ENCODE data around the gene GZMH. TPM values are rescaled to one million over a fixed set of nuclear protein-coding genes. Genes with fewer than 3 reads are reported as not detected.

Gene GZMH
- total RNA-seq, 1 donor from 2014 or later = not detected

- H3K4me1 ChIP-seq = no peaks in the 10 kb centered on the region
- H3K27ac ChIP-seq = no peak overlapping the region
- H3K4me3 ChIP-seq = no peak overlapping the region
- no peak for DNase-seq (ENCODE audit: extremely low spot score in 2 of 2)
- H3K9me3 ChIP-seq = no peaks in the 10 kb centered on the region
- H3K27me3 ChIP-seq = no peaks in the 10 kb centered on the region
- intact Hi-C loops (cut with DNase I) = no loop called here
- no peaks in the 10 kb centered on the region for H3K36me3 ChIP-seq
- no peak for TF ChIP-seq CTCF (IDR thresholded peaks at IDR 0.05)
- no peak for TF ChIP-seq POLR2A (IDR thresholded peaks at IDR 0.05)
- TF ChIP-seq POLR2AphosphoS5 (IDR thresholded peaks at IDR 0.05; ENCODE audit: insufficient read depth in 1 of 2, low read depth in 1 of 2) = no peak
These were observed 1.6 kb downstream of the GZMH start for GRCh38 chr14:24607635-24608514.

GRCh38 chr14:24607081-24607480 lies 2.4 kb downstream of the GZMH start:
- no peak overlapping the region for H3K4me3 ChIP-seq
- intact Hi-C loops (cut with DNase I) = no loop called here
- DNase-seq (ENCODE audit: extremely low spot score in 2 of 2) = no peak
- no peaks in the 10 kb centered on the region for H3K27me3 ChIP-seq
- H3K4me1 ChIP-seq = no peaks in the 10 kb centered on the region
- no peaks in the 10 kb centered on the region for H3K9me3 ChIP-seq
- H3K36me3 ChIP-seq = no peaks in the 10 kb centered on the region
- H3K27ac ChIP-seq = no peak overlapping the region
- TF ChIP-seq CTCF (IDR thresholded peaks at IDR 0.05) = no peak
- TF ChIP-seq POLR2AphosphoS5 (IDR thresholded peaks at IDR 0.05; ENCODE audit: insufficient read depth in 1 of 2, low read depth in 1 of 2) = no peak
- TF ChIP-seq POLR2A (IDR thresholded peaks at IDR 0.05) = no peak

- no peak for DNase-seq (ENCODE audit: extremely low spot score in 2 of 2)
These were observed 3.2 kb downstream of the GZMH start for GRCh38 chr14:24606297-24606696.

GRCh38 chr14:24605435-24606190 lies 3.9 kb downstream of the GZMH start:
- intact Hi-C loops (cut with DNase I) = no loop called here
- H3K4me1 ChIP-seq = no peaks in the 10 kb centered on the region
- no peak overlapping the region for H3K27ac ChIP-seq

More at GRCh38 chr14:24606297-24606696, 3.2 kb downstream of the GZMH start:
- TF ChIP-seq CTCF (IDR thresholded peaks at IDR 0.05) (no peak), POLR2A (IDR thresholded peaks at IDR 0.05) (no peak), POLR2AphosphoS5 (IDR thresholded peaks at IDR 0.05; ENCODE audit: insufficient read depth in 1 of 2, low read depth in 1 of 2) (no peak)
- H3K9me3 ChIP-seq = no peaks in the 10 kb centered on the region
- no peaks in the 10 kb centered on the region for H3K36me3 ChIP-seq
- intact Hi-C loops (cut with DNase I) = no loop called here
- no peaks in the 10 kb centered on the region for H3K27me3 ChIP-seq
- H3K4me1 ChIP-seq = no peaks in the 10 kb centered on the region
- no peak overlapping the region for H3K27ac ChIP-seq
- no peak overlapping the region for H3K4me3 ChIP-seq

More at GRCh38 chr14:24605435-24606190, 3.9 kb downstream of the GZMH start:
- DNase-seq (ENCODE audit: extremely low spot score in 2 of 2) = no peak
- Histone ChIP-seq H3K4me3 (no peak overlapping the region), H3K36me3 (no peaks in the 10 kb centered on the region), H3K9me3 (no peaks in the 10 kb centered on the region), H3K27me3 (no peaks in the 10 kb centered on the region)
- TF ChIP-seq POLR2AphosphoS5 (IDR thresholded peaks at IDR 0.05; ENCODE audit: insufficient read depth in 1 of 2, low read depth in 1 of 2) (no peak), CTCF (IDR thresholded peaks at IDR 0.05) (peak in 1 of 3 experiments; percentile 36)

Measured in vagina (tissue), 2 donors.